HG02840 (cell line): ENCODE measurements around the gene FRMD4A.

Source experiments
- ATAC-seq: cut with Tn5 transposase; IDR thresholded peaks from one replicate; pipeline ENCODE4 v1.9.1; 2021; ENCODE audit warnings: mild to moderate bottlenecking, moderate library complexity, moderate number of reproducible peaks; ENCODE audit not compliant: unreplicated experiment, low FRiP score

Gene FRMD4A

DNA sequence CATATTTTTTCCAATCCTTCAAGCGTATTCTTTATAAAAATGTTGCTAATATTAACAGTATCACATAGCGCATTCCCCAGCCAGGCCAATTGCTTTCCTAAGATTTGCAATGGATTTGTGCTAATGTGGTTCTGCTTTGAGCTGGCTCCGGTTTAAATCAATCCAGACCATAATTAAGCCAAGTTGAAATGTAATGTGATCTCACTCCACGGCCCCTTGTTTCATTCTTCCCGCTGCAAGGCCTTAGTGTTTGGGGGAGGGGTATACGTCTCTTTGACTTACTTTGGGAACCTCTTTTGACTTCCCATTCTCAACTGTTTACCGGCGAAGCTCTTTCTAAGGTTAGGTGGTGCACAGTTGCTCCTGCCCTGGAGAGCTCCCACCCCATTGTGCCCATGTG, 657.6 kb downstream of the FRMD4A start:
- ATAC-seq, result no peak

DNA sequence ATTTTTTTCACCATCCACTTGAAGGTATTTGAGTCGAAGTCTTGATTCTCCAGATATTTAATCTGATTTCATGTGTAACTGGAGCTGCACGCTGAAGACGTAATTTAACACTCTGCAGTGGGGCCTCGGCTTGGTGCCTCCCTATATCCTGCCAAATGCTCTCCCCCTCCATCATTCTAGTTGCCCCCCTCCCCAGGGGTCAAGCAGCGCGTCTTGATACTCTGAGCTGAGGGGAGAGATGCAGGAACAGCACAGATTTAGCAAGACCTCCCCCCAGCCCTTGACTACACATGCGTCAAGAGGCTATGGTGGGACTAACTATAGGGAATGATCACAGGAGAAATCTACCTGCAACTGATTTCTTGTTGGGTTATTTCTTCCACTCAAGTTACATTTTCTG, 658.2 kb downstream of the FRMD4A start:
- ATAC-seq, result no peak

DNA sequence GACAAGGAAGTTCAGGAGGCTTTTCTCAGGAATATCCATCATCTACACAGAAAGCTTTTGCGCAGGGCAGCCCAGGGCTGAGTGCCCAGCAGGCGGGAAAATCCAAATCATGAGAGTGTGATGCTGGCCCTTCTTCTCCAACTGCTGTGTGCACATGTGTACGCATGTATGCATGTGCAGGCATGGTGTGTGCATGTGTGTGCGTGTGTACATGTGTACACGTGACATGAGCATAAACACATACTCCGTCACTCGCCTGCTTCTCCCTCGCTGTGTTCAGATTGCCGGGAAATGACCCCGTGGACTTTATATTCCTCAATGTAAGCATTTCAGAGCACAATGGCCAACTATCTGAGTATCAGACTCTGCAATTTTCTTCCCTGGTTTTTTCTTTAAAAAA, 658.8 kb downstream of the FRMD4A start:
- no peak for ATAC-seq

DNA sequence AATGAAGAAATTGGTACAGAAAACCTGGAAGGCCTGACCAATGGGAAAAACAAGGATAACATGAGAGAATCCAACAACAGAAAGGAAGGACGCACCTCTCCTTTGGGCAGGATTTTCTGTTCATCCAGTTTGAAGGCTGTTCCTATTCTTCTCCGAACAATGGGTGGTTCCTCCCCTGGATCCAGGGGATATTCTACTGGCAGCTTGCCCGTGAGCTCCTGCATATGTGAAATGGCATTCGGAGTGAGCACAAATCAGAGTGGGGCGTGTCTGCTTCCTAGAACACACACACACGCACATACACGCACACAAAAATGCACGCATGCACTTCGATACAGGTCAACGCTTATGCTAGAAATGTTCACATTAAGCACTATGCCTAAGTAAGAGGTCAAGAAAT, 660.4 kb downstream of the FRMD4A start:
- no peak for ATAC-seq

DNA sequence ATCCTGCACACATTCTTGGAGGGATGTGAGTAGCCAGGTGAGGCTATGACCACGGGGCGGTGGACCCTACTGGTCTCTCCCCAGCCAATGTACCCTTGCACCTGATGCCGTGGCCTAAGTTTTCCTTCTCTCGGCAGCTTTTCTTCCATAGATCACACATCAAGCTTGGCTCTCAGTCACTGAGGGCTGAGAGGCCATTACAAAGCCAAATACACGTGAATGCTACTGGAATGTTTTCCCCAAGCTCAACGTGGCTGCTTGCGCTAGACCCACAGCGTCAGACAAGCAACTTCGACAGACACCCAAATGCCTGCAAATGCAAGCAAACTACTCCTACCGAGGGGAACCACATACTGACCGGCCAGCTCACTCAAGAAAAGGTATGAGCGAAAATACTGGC, 660.8 kb downstream of the FRMD4A start:
- ATAC-seq, result no peak

DNA sequence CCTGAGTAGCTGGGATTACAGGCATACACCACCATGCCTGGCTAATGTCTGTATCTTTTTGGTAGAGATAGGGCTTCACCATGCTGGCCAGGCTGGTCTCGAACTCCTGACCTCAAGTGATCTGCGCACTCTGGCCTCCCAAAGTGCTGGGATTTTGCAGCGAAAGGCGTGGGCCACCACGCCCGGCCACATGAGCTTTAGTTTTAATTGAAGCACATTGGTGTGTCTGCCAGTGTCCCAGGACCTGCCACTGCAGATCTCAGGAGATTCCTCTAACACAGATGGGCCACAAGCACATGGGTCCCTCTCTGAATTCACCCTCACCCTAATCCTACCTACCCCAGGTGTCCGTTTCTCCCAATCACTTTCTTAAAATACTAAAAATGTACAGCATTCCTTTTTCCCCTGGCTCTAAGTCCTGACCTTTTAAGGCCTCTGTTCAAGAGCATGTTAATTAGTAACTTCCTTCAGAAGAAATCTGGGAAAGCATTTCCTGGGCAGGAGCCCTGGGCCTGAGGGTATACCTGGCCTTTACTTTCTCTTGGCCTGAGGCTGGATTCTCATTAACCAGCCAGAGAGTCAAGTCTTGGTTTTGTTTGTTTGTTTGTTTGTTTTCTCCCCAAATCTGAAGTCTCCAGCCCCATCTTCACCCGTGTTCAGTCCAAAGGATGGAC, 661.4 kb downstream of the FRMD4A start:
- ATAC-seq, result no peak

DNA sequence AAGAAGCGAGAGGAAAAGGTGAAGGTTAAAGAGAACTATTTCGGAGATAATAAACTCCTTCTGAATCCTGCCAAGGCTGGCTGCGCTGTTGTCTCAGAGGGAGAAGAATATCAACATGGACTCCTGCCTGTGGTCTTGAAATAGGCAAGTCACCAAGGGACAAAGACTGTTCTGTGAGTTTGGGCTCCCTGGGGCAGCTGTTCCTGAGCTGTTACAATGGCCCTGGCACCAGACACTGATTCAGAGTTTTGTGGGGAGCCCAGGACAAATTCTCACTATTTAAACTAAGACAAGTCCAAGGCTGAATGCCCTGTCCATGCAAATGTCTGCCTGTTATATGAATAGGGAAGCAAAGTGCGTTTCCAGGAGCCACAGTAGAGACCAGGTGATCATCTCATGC, 662.6 kb downstream of the FRMD4A start:
- no peak for ATAC-seq

DNA sequence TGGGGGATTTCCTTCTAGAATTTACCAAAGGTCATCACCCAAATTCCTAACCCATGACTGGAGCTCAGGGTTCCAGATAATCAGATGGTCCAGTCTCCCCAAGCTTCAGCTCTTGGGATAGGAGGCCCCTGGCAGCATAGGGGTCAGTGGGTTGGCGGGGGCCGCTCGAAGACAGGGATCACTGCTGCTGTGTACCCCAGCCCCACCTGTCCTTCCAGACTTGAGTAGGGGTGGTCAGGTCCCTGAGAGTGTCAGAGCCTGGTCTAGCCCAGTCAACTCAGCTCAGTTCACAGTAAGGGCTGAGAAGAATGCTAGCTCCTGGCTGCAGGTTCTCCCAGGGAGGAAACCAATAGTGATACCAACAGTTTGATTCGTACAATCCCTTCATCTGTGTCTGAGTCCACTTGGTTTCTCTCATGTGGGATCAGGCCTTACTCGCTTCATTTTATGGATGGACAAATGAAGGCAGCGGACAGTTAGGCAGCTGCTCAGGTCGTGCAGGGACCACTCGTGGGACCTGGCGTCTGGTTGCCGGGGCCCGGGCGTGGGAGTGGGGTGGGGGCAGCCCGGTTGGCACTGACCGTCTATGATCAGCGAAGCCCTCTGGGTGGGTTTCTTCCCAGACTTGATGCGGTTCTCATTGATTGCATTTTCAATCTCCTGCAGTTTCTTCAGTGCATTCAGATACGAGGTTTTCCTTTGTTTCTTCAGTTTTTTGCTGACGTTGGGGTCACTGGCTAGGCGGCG, 665.0 kb downstream of the FRMD4A start:
- no peak for ATAC-seq

DNA sequence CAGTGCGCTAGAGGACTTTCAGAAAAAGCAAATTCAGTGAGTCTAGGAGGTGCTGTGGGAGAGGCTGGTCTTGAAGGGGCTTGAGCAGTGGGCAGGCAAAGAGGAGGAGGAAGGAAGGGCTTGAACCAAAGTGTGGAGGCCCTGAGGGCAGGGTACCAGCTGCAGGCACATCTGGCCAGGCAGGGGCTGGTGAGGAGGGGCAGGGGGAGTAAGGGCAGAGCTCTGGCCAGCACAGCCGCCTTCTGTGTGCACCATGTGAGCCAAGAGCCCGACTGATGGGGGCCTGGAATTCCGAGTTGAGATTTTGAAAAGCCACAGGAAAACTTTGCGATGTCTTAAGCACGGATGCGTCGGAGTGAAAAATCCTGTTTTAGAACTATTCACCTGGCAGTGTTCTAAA, 669.5 kb downstream of the FRMD4A start:
- ATAC-seq, result no peak

DNA sequence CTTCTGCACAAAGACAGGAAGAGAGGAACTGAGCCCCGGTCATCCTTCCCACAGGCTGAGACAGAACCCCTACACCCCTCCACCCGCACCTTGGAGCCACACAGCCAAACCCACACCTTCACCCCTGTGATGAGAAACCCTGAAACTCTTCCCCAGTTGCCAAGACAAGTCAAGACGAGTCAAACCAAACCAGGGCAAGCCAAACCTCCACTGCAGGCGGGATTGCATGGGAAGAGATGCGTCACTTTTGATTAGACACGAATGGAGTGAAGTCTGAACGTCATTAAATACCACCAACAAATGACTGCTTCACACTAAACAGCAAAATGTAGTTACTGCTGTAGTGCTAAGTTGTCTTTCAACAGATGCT, 670.2 kb downstream of the FRMD4A start:
- no peak for ATAC-seq

DNA sequence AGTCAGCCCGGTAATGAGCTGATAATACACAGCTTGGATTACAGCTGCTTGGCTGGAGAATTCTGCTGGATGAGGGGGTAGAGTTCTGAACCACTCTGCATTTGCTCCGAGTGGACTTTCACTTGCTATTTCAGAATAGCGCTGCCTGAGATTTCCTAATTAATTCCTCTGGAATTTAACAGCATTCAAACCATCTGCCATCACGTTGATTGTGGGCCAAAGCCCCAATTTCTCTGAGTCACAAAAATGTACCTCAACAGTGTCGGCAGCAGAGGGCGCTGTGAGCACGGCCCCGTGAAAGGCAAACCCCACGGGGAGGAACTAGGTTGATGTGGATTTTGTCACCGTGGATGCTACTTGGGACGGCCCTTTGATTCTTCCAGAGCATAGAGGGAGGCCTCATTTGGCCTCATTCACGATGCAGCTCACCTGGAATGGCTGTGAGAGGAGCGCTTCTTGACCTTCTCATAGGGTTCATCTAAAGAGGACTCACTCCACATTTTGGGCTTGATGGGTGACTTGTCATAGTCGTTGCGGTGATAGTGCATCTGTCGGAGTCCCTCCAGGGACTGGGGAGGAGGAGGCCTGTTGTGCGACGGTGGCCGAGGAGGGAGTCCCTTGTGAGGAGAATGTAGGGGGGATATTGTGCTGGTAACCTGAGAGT, 670.7 kb downstream of the FRMD4A start:
- ATAC-seq, result no peak

DNA sequence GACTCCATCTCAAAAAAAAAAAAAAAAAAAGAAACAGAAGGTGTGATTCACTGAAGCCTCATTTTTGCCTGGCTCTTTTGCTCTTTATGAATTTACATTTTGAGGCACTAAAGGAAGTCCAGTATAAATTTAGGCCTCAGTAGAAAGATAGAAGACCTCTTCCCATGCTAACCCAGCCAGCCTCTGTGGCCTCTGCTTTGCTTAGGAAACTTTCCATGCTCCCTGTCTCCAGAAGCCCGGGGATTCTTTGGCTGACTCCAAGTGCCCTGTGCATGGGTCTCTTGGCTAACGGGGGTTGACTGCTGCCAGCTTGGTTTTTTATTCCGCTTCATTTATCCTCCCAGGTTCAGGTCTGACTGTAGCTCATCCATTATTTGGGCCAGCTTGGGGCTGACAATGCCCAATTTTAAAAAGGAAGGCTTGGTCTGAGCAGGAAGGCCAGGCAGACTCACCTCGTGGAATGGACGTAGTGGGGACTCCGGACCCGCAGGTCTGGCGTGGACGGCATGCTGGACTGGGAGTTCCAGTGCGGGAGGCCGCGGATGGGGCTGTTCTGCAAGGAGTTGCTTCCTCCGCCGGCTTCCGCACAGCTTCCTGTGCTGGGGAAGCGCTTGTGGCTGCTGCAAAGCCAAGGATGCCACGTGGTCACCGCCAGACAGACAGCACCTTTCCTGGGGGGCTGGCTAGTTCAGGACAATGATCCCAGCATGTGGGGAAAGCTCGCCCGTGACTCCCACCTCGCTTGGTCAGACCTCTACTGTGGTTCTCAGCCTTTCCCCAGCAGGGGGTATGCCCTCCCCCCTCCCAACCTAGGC, 671.6 kb downstream of the FRMD4A start:
- no peak for ATAC-seq

DNA sequence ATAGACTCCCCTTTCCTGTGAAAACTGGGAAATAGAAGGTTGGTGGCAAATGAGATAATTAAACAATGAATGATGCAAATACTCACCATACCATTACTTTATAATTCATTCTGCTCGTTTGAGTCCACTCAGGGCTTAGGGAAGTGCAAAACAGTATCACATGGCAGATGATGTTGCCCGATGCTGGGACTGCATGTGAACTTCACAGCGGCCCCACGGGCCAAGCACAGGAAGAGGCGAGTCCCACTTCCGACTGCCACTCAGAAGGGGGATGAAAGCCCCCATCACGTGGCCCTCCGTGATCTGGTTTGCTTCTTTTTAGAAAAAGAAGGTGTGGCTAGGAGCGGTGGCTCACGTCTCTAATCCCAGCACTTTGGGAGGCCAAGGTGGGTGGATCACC, 672.5 kb downstream of the FRMD4A start:
- ATAC-seq, result no peak

DNA sequence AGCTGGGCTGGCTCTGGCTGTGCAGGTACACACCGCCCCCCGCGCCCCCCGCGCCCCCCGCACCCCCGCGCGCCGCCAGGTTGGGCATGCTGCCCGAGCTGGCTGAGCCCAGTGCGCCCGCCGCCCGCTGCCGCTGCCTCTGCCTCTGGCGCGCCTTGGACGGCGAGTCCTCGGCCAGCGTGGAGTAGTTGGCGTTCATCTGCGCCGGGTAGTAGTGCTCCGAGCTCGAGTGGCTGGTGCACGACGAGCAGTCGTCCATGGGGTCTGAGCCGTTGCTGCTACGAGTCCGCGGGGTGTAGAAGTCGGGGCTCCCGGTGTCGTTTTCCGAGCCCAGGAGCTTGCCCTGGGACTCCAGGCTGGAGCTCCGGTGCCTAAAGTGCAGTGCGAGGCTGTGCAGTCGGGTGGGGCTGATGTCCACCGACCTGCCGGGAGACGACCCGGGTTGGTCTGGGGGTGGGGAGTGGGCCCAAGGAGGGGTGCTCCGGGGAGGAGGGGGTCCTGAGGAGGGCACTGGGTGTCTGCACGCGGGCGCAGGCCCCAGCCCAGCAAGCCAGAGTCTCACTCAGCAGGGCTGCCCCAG, 673.5 kb downstream of the FRMD4A start:
- no peak for ATAC-seq

DNA sequence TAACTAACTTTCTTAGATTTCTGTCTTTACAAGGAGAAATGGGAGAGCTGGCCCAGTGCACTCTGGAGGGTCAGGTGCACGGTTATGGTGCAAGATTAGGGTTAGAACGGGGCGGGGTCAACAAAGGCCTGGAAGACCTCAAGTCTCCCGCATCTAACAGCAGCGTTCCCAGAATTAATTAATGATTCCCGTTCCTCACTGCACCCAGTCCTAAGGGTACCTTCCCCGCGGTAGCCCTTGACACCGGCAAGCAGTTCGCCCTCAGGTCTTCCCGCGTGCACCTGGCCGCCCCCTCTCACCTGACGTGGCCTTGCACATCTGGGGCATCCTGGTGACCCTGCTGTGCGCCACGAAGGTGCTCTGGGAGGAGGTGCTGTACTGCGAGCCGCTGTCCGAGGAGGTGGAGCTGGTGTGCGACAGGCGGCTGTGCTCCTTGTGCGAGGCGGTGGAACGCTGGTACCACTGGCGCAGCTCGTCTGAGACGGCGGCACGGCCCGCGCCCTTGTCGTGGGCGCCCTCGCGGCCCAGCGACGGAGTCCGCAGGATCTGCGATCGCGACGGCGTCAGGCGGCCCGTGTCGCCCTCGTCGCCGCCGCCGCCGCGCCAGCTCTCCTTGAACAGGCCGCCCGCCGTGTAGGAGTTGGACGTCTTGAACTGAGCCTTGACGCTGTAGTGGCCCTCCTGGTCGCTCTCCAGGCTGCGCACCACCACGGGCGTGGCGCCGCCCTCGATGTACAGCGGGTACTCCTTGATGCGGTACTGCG, 674.2 kb downstream of the FRMD4A start:
- ATAC-seq, result no peak

DNA sequence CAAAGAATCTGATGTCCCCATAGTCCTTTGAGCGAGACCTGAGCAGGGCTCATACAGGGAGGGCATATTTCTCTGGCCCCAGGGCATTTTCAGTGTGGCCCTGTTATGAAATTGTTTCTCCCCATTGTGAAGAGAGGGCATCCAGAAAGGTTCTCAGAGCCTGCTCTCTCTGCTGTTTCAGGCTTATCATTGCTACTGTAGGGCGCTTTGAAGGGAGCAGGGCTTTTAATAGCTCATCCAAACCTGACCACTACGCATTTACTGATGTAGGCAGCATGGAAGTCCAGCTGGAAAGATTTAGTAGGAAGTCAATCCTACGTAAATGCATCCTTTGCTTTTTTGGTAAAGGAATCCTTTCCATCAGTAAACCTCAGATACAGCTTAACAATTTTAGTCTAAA, 675.9 kb downstream of the FRMD4A start:
- no peak for ATAC-seq

DNA sequence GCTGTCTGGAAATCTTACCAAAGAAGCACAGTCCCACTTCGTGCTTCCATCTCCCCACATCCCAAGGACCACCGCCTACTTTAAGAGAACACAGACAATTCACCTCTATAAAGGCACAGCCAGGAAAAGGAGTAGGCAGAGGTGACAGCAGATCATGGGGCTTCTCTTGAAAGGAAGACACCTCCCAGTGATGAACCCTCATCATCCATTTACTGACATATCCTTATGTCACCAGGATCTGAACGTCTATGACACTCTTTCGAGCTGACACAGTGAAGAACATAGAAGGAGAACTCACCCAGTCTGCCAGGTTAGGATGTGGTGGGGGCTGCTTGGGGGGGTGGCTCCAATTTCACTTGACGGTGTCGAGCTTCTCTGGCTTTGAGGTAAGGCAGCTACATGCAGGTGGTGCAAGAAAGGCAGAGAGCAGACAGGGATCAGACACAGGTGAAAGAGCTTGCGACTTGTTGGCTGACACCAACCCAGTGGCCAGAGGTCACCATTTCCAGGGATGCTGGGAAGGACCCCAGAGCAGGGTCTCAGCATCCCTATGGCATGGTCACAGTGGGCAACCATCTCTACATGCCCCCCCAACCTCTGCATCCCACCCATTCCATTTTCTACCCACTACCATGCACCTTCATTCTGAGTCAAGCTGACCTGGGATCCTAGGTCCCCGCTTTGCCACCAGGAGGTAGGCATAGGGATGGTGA, 676.5 kb downstream of the FRMD4A start:
- no peak for ATAC-seq

DNA sequence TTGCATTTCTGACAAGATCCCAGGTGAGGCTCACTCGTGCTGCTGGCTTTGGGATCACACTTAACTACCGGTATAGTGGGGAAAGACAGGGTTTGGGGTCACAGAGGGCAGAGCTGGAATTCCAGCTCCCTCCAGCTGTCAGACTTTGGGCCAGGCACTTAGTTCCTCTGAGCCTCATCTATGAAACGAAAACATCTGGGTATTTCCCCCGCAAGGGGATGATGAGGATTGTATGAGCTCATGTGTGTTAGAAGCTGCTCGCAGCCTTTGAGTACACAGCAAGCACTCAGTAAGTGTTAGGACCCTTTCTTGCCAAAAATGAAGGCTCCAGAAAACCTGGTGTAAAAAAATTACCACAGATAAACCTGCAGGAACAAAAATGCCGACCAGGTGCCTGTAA, 677.9 kb downstream of the FRMD4A start:
- no peak for ATAC-seq

DNA sequence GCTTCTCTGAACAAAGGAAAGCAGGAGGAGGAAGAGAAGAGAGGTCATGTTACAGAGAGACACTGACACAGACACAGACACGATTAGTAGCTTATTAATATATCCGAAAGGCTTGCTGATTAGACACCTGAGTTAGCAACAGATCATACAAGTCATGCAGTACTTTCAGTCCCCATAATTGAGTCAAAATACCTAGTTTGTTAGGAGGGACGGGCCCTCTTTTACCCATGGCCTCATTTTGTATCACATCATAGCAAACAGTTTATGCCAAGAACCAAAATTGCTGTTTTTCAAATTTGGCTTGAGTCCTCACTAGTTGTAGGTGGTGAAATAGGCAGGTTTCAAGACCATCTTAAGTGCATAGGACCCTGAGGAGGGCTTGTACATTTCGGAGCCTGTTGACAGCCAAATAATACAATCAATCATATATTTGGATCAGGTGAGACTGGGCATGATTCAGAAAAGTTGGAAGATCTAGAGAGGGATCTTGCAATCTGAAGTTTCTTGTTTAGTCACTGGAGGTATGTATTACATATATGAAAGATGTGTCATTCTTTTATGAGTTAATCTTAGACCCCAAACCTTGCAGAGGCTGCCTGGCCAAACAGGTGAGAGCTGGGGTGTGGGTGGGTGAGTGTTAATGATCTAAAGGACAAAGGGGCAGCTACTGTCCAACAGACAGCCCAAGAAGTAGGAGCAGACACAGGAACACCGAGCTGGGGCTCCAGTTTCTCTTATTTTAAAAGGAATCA, 678.6 kb downstream of the FRMD4A start:
- no peak for ATAC-seq
